NCI-H1694 (cell line): ENCODE data around the gene PLCD4.

ENCODE experiments used
- DNase-seq: peaks from one replicate; lab custom pipeline; 2025; lab: John Stamatoyannopoulos, UW

The PLCD4 gene

GRCh38 chr2:218664653-218665052, 57.0 kb downstream of the PLCD4 start:
- DNase-seq = no peak

- DNase-seq = no peak
Measured at GRCh38 chr2:218671097-218671653, 63.5 kb downstream of the PLCD4 start.

DNA sequence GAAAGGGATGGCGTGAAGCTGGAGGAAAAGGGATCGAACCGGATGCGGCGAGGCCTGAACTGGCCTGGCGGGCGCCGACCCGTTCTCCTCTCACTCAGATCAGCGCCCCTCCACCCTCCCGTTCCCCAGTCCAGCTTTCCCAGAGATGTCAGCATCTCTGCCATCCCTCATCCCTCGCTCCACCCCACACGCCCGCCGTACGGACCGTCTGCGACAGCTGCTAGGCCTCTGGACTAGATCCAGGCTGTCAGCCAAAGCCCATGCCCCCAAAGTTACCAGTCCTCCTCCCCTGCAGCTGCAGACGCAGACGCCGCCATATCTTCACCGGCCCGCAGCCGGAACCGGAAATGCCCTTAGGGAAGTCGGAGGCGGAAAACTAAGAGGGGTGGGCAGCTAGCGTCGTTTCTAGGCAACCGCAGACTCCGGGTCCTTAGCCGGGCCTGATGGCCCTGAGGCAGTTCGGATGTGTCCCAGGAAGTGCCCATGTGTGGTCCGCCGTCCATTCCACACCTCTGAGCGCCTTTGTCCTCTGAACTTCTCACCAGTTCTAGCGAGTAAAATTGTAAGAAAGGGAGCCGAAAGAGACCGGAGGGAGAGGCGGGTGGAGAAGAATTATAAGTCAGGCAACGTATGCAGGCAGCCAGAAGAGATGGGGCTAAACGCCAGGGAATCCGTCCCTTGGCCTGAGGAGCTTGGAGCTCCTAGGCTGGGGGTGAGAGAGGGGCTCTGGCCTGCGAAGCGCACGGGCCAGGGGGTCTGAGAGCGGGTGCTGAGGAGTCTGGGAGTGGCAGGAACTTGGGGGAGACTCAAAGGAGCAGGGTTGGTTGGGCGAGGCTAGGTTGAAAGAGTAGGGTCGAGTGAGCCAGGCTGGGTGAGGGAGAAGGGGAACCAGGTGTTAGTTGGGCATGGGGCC, 64.2 kb downstream of the PLCD4 start, which contains the start of the genes RNF25 and STK36:
Gene RNF25, minus strand, starts transcription at position 349 of the 913 bp plus-strand sequence. Its CDS starts 32 bp downstream, at position 317.
Gene STK36, plus strand, starts transcription at position 433 of the 913 bp plus-strand sequence. CDS start 744 bp downstream, outside the sequence.
- DNase-seq = peak; percentile 88

GRCh38 chr2:218679119-218679518, 71.4 kb downstream of the PLCD4 start:
- no peak for DNase-seq

DNA sequence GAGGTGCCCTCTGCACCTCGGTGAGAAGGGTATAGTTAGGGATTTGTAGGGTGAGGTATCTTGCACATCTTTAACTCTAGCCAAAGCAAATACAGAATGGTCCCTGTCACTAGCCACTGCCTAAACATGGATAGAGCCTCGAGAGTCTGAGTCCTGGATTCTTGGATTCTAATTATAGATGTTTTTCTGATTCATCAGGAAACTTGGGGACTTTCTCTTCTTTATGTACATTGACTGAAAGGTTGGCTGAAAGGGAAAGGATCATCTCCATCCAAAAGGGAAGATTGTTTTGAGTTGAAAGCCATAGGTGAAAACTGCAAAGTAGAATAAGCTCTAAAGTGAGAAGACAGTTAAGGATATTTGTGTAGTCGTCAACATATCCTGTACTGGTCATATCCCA, 72.4 kb downstream of the PLCD4 start:
- DNase-seq = no peak
